ENCODE data around the gene OTOGL.

OTOGL gene

DNA sequence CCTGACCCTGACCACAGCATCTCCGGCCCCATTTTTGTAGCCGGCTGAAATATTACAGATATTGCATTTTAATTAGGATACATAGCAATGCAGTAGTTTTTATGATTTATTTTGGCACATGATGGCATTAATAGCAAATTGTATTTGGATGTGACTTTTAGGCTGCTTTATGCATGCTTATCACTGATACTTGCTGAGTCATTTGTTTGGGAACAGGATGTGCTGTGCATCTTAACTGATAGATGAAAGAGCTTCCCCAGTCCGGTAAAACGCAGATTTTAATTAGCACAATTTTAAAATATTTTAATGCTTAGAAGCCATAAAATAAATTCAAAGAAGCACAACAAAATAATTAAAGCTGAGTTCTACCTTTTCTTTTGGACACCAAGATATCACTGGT, 90.7 kb downstream of the OTOGL start:
- H3K4me3 ChIP-seq (replicated peaks; ENCODE audit: insufficient read depth, low read length): no peak overlapping the region
- H3K27me3 ChIP-seq (ENCODE audit: insufficient read depth, poor library complexity, severe bottlenecking): peaks cover 2% of the 10 kb centered on the region
- no peak for TF ChIP-seq GABPA (IDR thresholded peaks at IDR 0.05; ENCODE audit: low read depth)
- TF ChIP-seq, protein P1, sequence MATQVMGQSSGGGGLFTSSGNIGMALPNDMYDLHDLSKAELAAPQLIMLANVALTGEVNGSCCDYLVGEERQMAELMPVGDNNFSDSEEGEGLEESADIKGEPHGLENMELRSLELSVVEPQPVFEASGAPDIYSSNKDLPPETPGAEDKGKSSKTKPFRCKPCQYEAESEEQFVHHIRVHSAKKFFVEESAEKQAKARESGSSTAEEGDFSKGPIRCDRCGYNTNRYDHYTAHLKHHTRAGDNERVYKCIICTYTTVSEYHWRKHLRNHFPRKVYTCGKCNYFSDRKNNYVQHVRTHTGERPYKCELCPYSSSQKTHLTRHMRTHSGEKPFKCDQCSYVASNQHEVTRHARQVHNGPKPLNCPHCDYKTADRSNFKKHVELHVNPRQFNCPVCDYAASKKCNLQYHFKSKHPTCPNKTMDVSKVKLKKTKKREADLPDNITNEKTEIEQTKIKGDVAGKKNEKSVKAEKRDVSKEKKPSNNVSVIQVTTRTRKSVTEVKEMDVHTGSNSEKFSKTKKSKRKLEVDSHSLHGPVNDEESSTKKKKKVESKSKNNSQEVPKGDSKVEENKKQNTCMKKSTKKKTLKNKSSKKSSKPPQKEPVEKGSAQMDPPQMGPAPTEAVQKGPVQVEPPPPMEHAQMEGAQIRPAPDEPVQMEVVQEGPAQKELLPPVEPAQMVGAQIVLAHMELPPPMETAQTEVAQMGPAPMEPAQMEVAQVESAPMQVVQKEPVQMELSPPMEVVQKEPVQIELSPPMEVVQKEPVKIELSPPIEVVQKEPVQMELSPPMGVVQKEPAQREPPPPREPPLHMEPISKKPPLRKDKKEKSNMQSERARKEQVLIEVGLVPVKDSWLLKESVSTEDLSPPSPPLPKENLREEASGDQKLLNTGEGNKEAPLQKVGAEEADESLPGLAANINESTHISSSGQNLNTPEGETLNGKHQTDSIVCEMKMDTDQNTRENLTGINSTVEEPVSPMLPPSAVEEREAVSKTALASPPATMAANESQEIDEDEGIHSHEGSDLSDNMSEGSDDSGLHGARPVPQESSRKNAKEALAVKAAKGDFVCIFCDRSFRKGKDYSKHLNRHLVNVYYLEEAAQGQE (IDR thresholded peaks at IDR 0.05; ENCODE audit: insufficient replicate concordance, low read depth): no peak
- TF ChIP-seq, protein P2, sequence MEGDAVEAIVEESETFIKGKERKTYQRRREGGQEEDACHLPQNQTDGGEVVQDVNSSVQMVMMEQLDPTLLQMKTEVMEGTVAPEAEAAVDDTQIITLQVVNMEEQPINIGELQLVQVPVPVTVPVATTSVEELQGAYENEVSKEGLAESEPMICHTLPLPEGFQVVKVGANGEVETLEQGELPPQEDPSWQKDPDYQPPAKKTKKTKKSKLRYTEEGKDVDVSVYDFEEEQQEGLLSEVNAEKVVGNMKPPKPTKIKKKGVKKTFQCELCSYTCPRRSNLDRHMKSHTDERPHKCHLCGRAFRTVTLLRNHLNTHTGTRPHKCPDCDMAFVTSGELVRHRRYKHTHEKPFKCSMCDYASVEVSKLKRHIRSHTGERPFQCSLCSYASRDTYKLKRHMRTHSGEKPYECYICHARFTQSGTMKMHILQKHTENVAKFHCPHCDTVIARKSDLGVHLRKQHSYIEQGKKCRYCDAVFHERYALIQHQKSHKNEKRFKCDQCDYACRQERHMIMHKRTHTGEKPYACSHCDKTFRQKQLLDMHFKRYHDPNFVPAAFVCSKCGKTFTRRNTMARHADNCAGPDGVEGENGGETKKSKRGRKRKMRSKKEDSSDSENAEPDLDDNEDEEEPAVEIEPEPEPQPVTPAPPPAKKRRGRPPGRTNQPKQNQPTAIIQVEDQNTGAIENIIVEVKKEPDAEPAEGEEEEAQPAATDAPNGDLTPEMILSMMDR (IDR thresholded peaks at IDR 0.05; ENCODE audit: insufficient read depth, low read length): no peak
- TF ChIP-seq POLR2AphosphoS5 (IDR thresholded peaks at IDR 0.05; ENCODE audit: low read depth): no peak
- TF ChIP-seq SPI1 (IDR thresholded peaks at IDR 0.05; ENCODE audit: borderline replicate concordance, low read depth): no peak
- DNase-seq (ENCODE audit: low read depth in 1 of 2, low spot score in 1 of 2): no peak
- H3K27ac ChIP-seq (replicated peaks): no peak overlapping the region

DNA sequence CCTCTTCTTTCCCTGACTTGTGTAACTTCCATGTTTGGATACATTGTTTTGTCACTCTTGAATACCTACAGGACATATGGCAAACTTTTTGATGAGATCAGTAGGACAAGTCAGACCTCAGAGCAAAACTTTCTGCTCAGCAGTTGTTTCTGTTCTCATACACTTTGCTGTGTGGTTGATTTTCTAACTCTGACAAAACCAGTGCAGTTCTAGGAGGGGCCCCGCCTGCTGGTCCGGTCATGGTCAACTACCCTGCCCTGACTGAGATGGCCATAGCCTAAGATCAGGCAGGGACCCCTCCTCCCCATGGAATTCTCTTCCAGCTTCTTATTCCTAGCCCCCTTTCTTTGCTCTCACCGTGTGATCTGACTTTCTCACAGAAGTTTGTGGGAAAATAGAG, 92.8 kb downstream of the OTOGL start:
- DNase-seq (ENCODE audit: low read depth in 1 of 2, low spot score in 1 of 2): no peak
- H3K4me3 ChIP-seq (replicated peaks; ENCODE audit: insufficient read depth, low read length): no peak overlapping the region

DNA sequence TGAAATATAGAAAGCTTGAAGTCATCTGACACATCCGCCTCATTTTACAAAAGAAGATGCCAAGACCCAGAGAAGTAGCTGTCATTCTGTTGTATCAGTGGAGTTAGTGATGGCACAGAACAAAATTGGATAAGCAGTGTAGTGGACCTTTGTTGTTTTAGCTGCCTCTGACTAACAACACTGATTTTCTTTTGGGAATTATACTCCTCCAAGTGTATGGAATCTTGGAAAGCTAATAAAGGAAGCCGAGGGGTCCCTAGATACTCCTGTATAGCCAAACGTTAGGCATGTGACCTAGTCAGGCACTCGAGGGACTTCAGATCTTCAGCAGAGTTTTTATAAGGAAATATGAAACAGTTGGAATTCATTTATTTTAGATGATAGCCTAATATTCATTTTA, 94.5 kb downstream of the OTOGL start:
- Histone ChIP-seq H3K27me3 (ENCODE audit: insufficient read depth, poor library complexity, severe bottlenecking) (peaks cover under 1% of the 10 kb centered on the region), H3K4me3 (replicated peaks; ENCODE audit: insufficient read depth, low read length) (no peak overlapping the region), H3K27ac (replicated peaks) (no peak overlapping the region)
- TF ChIP-seq, protein P2 (IDR thresholded peaks at IDR 0.05; ENCODE audit: insufficient read depth, low read length): no peak
- TF ChIP-seq GABPA (IDR thresholded peaks at IDR 0.05; ENCODE audit: low read depth) (no peak), POLR2AphosphoS5 (IDR thresholded peaks at IDR 0.05; ENCODE audit: low read depth) (no peak), SPI1 (IDR thresholded peaks at IDR 0.05; ENCODE audit: borderline replicate concordance, low read depth) (no peak)
- TF ChIP-seq, protein P1 (IDR thresholded peaks at IDR 0.05; ENCODE audit: insufficient replicate concordance, low read depth): no peak
- no peak for DNase-seq (ENCODE audit: low read depth in 1 of 2, low spot score in 1 of 2)

More for the DNA sequence above, 92.8 kb downstream of the OTOGL start:
- peaks cover 2% of the 10 kb centered on the region for H3K27me3 ChIP-seq (ENCODE audit: insufficient read depth, poor library complexity, severe bottlenecking)
- TF ChIP-seq GABPA (IDR thresholded peaks at IDR 0.05; ENCODE audit: low read depth) (no peak), SPI1 (IDR thresholded peaks at IDR 0.05; ENCODE audit: borderline replicate concordance, low read depth) (no peak), POLR2AphosphoS5 (IDR thresholded peaks at IDR 0.05; ENCODE audit: low read depth) (no peak)
- TF ChIP-seq, protein P1 (IDR thresholded peaks at IDR 0.05; ENCODE audit: insufficient replicate concordance, low read depth): no peak
- TF ChIP-seq, protein P2 (IDR thresholded peaks at IDR 0.05; ENCODE audit: insufficient read depth, low read length): no peak
- H3K27ac ChIP-seq (replicated peaks): no peak overlapping the region
